Left renal cortex interstitium (tissue), 4 donors: ENCODE measurements around the gene AHI1. TPM values are rescaled to one million over a fixed set of nuclear protein-coding genes. Genes with fewer than 3 reads are reported as not detected.

Experiments
- DNase-seq, 4 donors: peaks; one replicate each; pipeline ENCODE4 v3.0.0-alpha.2; 2013; ENCODE audit warnings: low read depth in 4 of 4, low spot score in 2 of 4, missing footprints in 1 of 4
- polyA plus RNA-seq, 4 donors: library from polyadenylated mRNA; unstranded; fragments of 120-200 nt; gene quantifications; one replicate each; pipeline ENCODE4 v1.2.1, GENCODE V29; 2013; ENCODE audit not compliant: insufficient read length in 4 of 4

AHI1 gene
- 100 to 1,000 TPM in 1 of 4 donors, 10 to 100 TPM in 3; 33.2 to 105 (median 64.7) TPM for polyA plus RNA-seq

GRCh38 chr6:135497412-135498184 lies at the start of gene AHI1:
Gene AHI1 (minus strand): TSS chr6:135497740. CDS start chr6:135492237, 5,503 bp downstream.
- peak; percentile 73 to 90 (median 82) for DNase-seq

- no peak for DNase-seq
These were observed 49.3 kb upstream of the AHI1 start for GRCh38 chr6:135546680-135547418.

DNA sequence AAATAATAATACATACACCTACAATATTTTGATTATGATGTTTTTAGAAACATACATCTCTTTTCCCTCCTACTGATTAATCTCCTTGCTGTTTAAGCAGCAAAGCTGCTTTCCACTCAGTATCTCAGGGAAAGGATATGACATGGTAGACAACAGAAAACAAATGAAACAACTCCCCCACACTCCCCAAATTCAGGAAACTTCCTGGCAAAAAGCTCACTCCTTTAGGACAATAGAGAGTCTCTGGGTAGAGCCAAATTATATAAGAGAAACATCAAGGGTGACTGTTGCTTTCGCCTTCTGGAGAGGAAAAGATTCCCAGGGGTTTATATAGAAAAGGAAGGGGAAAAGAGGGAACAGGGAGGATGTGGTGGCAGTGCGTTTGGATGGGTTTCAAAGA lies 48.7 kb upstream of the AHI1 start:
- DNase-seq, result no peak

DNA sequence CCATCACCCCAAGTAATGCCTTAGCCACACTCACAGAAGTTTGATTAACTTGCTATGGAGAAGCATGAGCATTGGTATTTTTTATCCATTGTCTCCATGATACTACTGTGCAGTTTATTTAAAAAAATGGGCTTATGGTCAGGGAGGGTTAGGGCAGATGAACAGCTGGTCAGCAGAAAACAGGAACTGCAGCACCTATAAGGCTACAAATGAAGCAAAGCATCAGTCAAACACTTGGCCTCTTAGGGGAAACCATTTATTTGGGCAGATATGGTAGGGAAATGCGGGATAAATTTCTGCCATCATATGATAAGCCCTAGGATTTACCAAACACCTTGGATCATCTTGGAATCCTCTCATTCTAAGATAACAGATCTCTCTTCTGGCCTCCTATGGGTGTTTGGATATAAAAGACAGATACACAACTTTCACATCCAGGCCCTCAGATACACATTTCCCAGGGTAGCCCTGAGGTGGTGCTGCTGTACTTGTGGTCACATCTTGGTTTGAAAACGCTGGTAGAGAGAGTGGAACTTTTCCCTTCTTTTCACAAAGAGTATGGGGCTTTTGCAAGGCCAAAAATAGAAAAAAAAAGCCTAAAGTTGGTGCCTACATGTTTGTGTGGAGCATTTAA lies 42.8 kb upstream of the AHI1 start:
- no peak for DNase-seq

- DNase-seq, result no peak
These were observed 40.3 kb upstream of the AHI1 start for GRCh38 chr6:135537741-135538301.

DNA sequence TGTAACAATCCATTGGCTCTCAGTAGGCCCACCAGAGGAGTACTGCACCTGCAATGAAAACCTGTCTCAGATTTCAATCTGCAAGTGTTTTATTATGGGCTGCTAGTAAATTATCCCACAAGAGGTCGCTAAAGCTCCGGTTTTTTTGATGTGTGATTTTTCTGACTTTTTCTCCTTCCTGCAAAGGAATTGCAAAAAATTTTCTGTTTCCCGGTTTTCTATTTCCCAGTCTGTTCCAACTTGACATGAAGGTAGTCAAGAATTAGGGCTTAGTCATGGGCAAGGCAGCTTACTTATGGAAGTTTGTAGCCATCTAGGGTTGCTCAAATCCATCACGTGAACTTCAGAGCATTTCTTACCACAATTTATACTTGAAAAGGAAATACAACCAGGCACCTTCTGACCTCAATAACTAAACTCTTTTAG lies 38.5 kb upstream of the AHI1 start:
- DNase-seq, result peak; percentile 34 to 64 (median 47)

DNA sequence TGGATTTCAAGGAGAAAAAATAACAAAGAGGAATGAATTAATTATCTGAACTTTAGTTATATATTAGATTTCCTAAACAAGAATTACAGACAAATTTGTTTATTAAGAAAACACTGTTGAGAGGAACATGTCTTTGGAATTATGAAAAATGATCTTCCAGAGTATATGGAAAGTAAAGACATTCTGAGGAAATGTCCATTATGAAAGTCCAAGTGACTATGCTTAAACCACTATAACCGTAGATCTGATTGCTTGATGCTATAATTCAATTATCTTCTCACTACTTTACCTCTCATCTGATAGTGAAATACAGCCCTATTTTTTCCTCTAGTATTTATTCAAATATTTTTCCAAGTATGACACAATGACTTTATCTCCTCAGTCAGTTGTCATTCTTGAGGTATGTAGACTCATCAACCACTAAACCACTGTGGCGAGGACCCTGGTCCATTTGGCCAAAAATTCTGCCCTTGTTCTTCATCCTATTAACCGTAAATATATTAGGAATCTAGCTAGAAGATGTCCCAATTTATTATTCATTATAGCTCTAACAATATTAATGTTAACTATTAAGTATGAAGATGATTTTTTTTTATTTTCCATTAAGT lies 37.3 kb upstream of the AHI1 start:
- DNase-seq, result no peak

- no peak for DNase-seq
These were observed 35.0 kb upstream of the AHI1 start for GRCh38 chr6:135532559-135532958.

GRCh38 chr6:135531954-135532490 lies 34.5 kb upstream of the AHI1 start:
- DNase-seq, result no peak

DNA sequence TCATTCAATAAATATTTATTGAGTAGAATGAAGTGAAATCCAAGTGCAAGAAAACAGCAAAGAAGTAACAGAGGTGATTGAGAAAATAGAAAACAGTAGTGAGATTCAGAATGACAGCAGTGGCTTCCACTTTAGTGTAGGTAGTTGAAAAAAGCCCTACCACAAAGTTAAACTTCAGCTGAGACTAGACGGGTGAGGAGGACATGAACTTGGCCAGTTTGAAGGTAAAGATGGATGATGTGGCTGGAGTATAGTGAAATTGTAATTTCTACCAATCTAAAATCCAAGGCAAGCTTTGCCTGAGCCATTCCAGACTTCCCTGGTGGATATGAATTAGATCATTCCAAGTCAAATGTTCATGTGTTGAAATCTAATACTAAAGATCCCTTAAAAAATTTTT lies 32.6 kb upstream of the AHI1 start:
- DNase-seq, result no peak

- DNase-seq, result no peak
These were observed 30.4 kb upstream of the AHI1 start for GRCh38 chr6:135527960-135528249.

DNA sequence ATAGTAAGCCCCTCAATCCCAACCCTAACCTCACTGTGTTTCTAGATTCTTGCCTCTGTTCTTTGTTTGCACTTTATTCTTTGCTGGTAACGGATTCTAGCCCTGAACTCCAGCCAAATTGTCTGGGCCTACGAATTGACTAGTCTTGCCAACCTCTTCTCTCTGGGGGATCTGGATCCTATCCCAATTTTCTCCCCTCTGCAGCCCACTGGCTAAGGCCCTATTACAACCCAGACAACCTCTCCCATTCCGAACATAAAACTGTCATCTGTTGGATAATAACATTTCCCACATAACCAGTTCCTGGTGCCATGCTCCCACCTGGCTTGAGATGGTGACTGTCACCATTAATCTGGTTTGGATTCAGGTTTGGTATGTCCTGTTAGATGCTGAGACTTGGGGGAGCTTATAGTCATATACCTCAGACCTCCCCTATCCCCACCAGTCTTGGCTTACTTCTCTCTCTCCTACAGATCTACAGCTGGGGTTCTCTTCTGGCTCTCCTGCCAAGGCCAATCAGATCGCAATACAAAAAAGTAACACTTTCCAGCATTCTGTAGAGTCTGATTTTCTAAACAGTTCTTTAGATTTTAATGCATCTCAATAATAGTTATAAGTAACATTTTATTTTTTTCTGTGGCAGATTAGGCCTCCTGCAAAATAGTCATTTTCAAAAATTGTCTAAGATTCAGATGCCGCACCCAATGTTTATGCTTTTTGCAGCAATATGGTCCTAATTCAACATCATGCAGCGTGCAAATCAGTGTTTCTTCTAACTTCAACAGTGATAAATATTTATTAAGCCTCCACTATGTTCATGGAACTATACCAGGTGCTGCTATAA lies 29.8 kb upstream of the AHI1 start:
- no peak for DNase-seq

- no peak for DNase-seq
These were observed 28.1 kb upstream of the AHI1 start for GRCh38 chr6:135525594-135525993.

- DNase-seq, result no peak
These were observed 25.6 kb upstream of the AHI1 start for GRCh38 chr6:135522965-135523692.

GRCh38 chr6:135521431-135521830 lies 23.9 kb upstream of the AHI1 start:
- DNase-seq, result no peak

DNA sequence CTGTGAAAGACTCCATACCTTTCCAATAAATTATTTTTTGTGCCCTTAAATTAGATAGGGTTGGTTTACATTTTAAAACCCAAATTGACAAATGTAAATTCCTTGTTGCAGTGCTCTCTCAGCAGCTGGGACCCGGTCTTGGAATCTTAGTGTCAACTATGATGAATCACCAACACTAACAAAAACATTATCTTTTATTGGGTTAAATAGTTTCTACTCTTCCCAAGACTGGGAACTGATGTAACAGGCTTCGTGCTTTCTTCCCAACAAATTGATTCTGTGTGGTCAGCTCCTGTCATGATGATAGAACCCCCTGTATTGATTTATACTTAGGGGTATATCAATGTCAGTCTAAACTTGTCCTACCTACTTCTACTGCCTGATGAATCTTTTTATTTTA lies 23.2 kb upstream of the AHI1 start:
- no peak for DNase-seq

GRCh38 chr6:135519348-135519747 lies 21.8 kb upstream of the AHI1 start:
- no peak for DNase-seq

GRCh38 chr6:135517527-135517926 lies 20.0 kb upstream of the AHI1 start:
- no peak for DNase-seq

DNA sequence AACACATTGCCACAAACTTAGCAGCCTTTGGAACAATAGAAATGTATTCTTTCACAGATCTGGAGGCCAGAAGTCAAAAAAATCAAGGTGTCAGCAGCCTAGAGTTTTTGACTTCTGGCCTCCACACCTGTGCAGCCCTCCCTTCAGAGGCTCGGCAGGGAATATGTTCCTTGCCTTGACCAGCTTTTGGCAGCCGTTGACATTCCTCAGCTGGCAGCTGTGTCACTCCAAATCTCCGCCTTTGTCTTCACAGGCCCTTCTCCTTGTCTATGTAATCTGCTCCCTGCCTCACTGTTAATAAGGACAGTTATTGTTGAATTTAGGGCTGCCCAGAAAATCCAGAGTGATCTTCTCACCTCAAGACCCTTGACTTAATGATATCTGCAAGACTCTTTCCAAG lies 17.2 kb upstream of the AHI1 start:
- no peak for DNase-seq
